Measurements from ENCODE around the gene KRTAP20-2.

Gene KRTAP20-2

DNA sequence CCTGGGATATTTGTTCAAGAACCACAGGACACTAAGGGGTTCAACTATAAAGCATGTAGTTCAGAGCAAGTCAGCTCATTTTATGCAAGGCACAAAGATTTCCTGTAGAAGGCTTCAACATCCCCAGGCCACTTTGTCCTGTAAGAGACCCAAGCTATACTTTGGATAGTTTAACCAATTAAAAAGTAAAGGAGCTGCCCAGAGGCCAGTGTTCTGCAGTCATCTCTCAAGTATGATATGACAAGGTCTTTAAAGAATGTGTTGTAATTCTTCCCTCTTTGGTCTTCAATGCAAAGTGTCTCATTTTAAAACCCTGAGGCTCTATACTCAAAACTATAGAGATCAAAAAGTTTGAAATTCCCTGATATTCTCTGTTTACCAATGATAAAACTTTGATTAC is 41.7 kb downstream of the KRTAP20-2 start:
- DNase-seq, result no peak

DNA sequence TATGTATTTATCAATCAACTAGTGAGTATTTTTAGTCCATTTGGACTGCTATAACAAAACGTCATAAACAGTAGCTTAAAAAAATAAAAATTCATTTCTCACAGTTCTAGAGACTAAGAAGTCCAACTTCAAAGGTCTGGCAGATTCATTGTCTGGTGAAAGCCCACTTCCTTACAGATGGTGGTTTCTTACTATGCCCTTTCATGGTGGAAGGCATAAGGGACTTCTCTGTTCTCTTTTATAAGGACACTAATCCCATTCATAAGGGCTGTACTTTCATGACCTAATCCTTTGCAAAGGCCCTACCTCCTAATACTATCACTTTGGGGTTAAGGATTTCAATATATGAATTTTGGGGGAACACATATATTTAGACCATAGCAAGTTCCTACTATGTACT is 45.6 kb downstream of the KRTAP20-2 start:
- no peak for DNase-seq

DNA sequence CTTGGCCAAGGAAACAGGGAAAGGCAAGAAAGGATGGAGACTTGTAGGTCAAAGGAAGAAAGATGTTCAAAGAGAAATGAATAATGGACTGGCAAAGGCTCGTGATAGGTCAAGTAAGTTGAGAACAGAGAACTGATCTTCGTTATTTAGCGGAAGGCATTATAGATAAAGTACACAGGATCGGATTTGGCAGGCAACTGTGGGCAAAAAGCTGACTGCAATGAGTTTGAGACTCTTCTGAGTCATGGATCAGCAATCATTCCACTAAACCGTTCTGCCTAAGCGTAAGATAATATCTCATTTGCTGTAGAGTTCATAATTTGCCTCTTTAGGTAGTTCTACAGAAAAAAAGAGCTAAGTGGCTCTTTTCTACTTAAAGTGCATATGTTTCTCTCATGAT is 49.5 kb downstream of the KRTAP20-2 start:
- no peak for DNase-seq

Data from activated CD8-positive, alpha-beta memory T cell treated with anti-CD3 and anti-CD28 coated beads for 24 hours (primary cell).